AG04449 (cell line): ENCODE measurements around the gene MSI2.

Source experiments
- CTCF ChIA-PET: fragments of 350-600 bp; formaldehyde crosslinking; extraction: SDS; loops from one replicate; lab custom pipeline; 2021; ENCODE audit warnings: antibody characterized with exemption; lab: Yijun Ruan, JAX
- POLR2A ChIA-PET: fragments of 400-600, 350-600 bp; formaldehyde crosslinking; extraction: SDS; loops from one replicate; lab custom pipeline; 2020; ENCODE audit warnings: antibody characterized with exemption, inconsistent platforms; lab: Yijun Ruan, JAX
- DNase-seq: peaks from one replicate; pipeline ENCODE4 v3.0.0-alpha.2; 2010; ENCODE audit warnings: low read depth, low spot score
- H3K4me3 ChIP-seq: 2 replicates; pipeline ENCODE4 v1.5.1; 2011; ENCODE audit warnings: low read depth, mild to moderate bottlenecking, control low read depth, low read length
- CTCF ChIP-seq: IDR thresholded peaks from one replicate; pipeline ENCODE4 v1.5.1; 2011; ENCODE audit warnings: mild to moderate bottlenecking, moderate library complexity, low read length, control low read depth, inconsistent platforms; ENCODE audit not compliant: insufficient read depth; ENCODE audit errors: missing control alignments

Gene MSI2

DNA sequence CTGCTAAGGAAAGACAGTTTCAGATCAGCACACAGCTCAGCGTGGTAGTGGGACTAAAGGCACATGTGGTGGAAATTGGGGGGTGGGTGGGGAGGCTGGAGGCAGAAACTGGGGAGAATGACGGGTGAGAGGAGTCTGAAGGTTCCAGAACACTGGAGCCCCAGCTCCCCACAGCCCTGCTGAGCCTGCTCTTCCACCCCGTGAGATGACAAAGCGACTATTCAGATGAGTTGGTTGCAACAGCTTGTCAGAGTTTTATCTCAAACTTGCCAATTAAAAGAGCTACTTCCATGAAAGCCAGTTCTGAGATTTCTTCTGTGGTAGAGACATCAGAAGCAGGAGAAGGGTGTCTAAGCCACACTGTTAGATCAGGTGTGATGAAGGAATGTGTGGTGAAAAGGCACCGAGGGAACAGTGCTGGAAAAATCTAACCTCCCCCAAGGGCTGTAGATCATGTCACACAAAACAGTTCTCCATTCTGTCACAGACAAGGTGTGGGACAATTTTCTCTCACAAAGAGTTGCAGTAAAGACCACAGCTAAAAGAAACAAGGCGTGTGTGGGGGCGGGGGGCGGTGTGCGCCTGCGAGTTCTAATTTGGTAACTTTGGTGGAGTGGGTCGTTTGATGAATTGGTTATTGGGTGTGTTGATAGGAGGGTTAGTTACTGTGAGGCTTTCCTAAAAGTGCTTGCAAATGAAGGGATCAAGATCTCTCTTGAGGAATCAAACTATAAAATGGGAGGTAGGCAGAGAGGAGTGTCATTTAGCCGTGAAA, 449.8 kb downstream of the MSI2 start:
- TF ChIP-seq CTCF, result no peak
- ChIA-PET POLR2A (interaction anchor here (0.6 kb wide), 1 partner anchor 414 kb away, joined by 3 read pairs; no protein-coding TSS in a partner anchor), CTCF (interaction anchor here (0.6 to 1.8 kb wide), 3 partner anchors 11 to 454 kb away, joined by 3 to 4 read pairs (median 3); no protein-coding TSS in a partner anchor)
- no peak for DNase-seq
- no peak overlapping the region for H3K4me3 ChIP-seq

GRCh38 chr17:57706761-57707160, 450.4 kb downstream of the MSI2 start:
- DNase-seq, result no peak
- no peak for TF ChIP-seq CTCF
- ChIA-PET CTCF (interaction anchor here (1.2 kb wide), 1 partner anchor 12 kb away, joined by 3 read pairs; no protein-coding TSS in a partner anchor), POLR2A (no interaction called here)
- no peak overlapping the region for H3K4me3 ChIP-seq

- H3K4me3 ChIP-seq, result no peak overlapping the region
- POLR2A ChIA-PET, result no interaction called here
- CTCF ChIA-PET, result interaction anchor here (0.6 to 1.3 kb wide), 4 partner anchors 13 to 587 kb away, joined by 3 read pairs; no protein-coding TSS in a partner anchor
- no peak for TF ChIP-seq CTCF
- DNase-seq, result no peak
Observed at GRCh38 chr17:57707892-57708291, 451.6 kb downstream of the MSI2 start.

- no peak overlapping the region for H3K4me3 ChIP-seq
- DNase-seq, result no peak
- TF ChIP-seq CTCF, result no peak
- POLR2A ChIA-PET, result no interaction called here
- CTCF ChIA-PET, result interaction anchor here (0.6 to 1.3 kb wide), 2 partner anchors 36 to 588 kb away, joined by 3 read pairs; no protein-coding TSS in a partner anchor
Observed at GRCh38 chr17:57708410-57708809, 452.1 kb downstream of the MSI2 start.

DNA sequence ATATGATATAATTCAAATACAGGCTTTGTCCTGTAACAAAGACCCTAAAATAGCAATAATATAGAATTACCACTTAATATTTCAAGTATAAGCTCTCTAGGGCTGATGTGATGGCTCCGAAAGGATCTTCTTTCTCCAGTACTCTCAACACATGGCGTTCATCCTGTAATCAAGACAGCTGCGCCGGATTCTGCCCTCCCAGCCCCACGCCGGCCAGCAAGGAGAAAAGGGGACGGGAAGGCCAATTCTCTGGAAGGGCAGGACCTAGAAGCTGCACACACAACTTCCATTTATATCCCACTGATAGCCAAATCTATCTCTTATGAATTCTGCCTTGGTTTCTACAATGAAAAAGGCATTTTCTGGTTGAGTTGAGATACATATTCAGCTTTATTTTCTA, 456.8 kb downstream of the MSI2 start:
- TF ChIP-seq CTCF, result no peak
- no peak for DNase-seq
- no peak overlapping the region for H3K4me3 ChIP-seq
- ChIA-PET POLR2A (no interaction called here), CTCF (interaction anchor here (1.4 kb wide), 1 partner anchor 41 kb away, joined by 6 read pairs; no protein-coding TSS in a partner anchor)

DNA sequence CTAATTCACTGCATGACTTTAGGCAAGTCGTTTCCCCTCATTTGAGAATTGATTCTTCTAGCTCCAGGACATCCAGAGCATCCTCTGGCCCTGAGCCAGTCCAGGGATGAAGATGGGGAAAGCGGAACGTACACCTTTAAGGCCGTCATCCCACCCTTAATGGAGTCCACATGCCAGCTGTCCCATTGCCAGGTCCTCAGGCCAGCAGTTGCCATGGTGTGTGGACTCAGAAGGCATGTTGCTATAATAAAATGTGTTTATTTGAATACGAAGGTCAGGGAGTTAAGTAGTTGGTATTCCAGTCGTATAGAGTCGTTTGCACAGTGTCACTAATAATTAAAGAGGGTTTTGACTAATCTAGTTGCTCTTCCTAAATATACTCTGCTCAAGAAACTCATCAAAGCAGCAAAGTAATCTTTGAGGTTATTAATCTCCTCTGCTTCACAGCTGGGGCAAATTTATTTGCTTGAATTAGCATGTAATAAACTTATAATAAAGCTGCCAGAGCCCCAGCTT, 458.4 kb downstream of the MSI2 start:
- ChIA-PET CTCF (no interaction called here), POLR2A (no interaction called here)
- no peak for DNase-seq
- TF ChIP-seq CTCF, result no peak
- H3K4me3 ChIP-seq, result no peak overlapping the region
